Upper lobe of left lung (tissue), 4 donors: ENCODE results near the gene NEUROG1.

Experiments
- EP300 ChIP-seq, 4 donors: sonication (generic); formaldehyde crosslinking; IDR thresholded peaks; one replicate each; pipeline ENCODE4 v1.5.1; 2017; ENCODE audit warnings: antibody characterized with exemption in 4 of 4, control low read depth in 2 of 4
- TF ChIP-seq, protein P1 (sequence below), 6 experiments: fragments of 450-650 bp in 4 of 6; fragments of 200-600 bp in 2 of 6; sonication (generic) in 2 of 6; IDR thresholded peaks; one replicate each; pipeline ENCODE4 v1.5.1; 2016 to 2019; ENCODE audit warnings: antibody characterized with exemption in 6 of 6

DNA sequence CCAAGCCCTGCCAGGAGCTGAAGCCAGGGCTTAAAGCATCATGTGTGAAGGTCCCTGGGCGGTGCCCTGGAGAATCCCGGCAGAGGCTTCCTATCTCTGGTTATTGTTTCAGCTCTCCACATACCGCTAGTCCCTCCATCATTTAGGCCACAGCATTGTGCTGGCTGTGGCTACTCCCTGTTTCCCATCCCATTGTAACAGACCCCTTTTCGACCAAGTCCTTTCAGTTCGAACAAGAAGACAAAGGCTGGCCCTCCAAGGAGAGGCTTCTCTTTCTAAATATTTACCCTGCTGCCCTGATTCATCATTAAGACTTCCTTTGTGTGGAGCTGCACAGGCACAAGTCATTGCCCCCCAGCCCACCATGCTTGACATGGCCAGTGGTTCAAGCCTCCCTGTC lies 41.6 kb downstream of the NEUROG1 start:
- TF ChIP-seq, protein P1, sequence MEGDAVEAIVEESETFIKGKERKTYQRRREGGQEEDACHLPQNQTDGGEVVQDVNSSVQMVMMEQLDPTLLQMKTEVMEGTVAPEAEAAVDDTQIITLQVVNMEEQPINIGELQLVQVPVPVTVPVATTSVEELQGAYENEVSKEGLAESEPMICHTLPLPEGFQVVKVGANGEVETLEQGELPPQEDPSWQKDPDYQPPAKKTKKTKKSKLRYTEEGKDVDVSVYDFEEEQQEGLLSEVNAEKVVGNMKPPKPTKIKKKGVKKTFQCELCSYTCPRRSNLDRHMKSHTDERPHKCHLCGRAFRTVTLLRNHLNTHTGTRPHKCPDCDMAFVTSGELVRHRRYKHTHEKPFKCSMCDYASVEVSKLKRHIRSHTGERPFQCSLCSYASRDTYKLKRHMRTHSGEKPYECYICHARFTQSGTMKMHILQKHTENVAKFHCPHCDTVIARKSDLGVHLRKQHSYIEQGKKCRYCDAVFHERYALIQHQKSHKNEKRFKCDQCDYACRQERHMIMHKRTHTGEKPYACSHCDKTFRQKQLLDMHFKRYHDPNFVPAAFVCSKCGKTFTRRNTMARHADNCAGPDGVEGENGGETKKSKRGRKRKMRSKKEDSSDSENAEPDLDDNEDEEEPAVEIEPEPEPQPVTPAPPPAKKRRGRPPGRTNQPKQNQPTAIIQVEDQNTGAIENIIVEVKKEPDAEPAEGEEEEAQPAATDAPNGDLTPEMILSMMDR (IDR thresholded peaks at IDR 0.05): no peak
- no peak for TF ChIP-seq EP300 (IDR thresholded peaks at IDR 0.05)
